ENCODE measurements around the gene QPCTL. TPM values are rescaled to one million over a fixed set of nuclear protein-coding genes. Genes with fewer than 3 reads are reported as not detected.
A peak's percentile ranks its signal among the peaks of the same experiment; 100 is the strongest.

Gene QPCTL
- total RNA-seq, 1 donor from 2014 or later = 9.1 TPM

GRCh38 chr19:45710356-45711130 lies 18.1 kb downstream of the QPCTL start:
- H3K27me3 Mint-ChIP-seq (ENCODE audit: low read depth) = no peaks in the 10 kb centered on the region
- TF ChIP-seq, protein P1, sequence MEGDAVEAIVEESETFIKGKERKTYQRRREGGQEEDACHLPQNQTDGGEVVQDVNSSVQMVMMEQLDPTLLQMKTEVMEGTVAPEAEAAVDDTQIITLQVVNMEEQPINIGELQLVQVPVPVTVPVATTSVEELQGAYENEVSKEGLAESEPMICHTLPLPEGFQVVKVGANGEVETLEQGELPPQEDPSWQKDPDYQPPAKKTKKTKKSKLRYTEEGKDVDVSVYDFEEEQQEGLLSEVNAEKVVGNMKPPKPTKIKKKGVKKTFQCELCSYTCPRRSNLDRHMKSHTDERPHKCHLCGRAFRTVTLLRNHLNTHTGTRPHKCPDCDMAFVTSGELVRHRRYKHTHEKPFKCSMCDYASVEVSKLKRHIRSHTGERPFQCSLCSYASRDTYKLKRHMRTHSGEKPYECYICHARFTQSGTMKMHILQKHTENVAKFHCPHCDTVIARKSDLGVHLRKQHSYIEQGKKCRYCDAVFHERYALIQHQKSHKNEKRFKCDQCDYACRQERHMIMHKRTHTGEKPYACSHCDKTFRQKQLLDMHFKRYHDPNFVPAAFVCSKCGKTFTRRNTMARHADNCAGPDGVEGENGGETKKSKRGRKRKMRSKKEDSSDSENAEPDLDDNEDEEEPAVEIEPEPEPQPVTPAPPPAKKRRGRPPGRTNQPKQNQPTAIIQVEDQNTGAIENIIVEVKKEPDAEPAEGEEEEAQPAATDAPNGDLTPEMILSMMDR (IDR thresholded peaks at IDR 0.05; ENCODE audit: unreplicated experiment) = no peak
- H3K27ac Mint-ChIP-seq = peak overlapping the region; percentile 18
- H3K4me3 Mint-ChIP-seq = no peak overlapping the region
- no peaks in the 10 kb centered on the region for H3K9me3 Mint-ChIP-seq
- H3K4me1 Mint-ChIP-seq = no peaks in the 10 kb centered on the region
- DNase-seq (ENCODE audit: low spot score in 2 of 2, unreplicated experiment in 2 of 2) = no peak
- H3K36me3 Mint-ChIP-seq = peaks cover 14% of the 10 kb centered on the region

DNA sequence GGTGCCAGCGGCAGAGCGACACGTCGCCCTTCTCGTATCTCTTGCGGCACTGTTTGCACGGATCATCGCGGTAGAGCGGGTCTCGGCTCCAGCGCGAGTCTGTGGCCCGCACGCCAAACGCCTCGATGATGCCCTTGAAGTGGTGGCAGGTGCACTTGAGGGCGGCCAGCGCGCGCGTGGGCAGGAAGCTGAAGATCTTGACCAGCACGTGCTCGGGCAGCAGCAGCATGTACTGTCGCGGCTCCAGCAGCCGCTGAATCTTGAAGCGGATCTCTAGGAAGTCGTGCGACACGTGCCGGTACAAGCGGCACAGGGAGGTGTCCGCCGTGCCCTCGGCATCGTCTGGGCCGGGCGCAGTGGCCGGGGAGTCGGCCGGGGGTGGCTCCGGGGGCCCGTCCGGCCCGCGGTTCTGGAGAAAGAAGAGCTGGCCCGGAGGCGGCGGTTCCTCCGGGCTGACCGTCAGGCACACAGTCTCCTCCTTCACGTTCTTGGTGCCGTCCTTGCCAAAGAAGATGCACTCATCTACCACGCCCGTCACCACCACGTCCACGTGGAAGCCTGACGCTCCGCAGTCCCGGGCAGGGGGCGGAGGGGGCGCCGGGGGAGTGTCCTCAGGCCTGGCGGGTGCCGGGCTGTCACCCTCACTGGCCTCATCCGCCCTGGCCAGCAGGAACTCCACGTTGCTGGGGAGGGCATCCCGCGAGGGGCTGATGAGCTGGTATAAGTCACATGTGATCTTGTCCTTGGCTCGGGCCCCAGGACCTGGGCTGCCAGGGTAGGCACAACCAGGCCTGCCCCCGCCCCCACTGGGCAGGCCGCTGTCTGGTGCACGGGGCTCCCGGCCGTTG lies 19.6 kb downstream of the QPCTL start:
- DNase-seq (ENCODE audit: low spot score in 2 of 2, unreplicated experiment in 2 of 2) = no peak
- TF ChIP-seq, protein P1 (IDR thresholded peaks at IDR 0.05; ENCODE audit: unreplicated experiment) = no peak
- Mint-ChIP-seq H3K4me3 (no peak overlapping the region), H3K27ac (no peak overlapping the region), H3K9me3 (no peaks in the 10 kb centered on the region), H3K4me1 (peaks cover 10% of the 10 kb centered on the region), H3K27me3 (ENCODE audit: low read depth) (no peaks in the 10 kb centered on the region), H3K36me3 (peaks cover 14% of the 10 kb centered on the region)

DNA sequence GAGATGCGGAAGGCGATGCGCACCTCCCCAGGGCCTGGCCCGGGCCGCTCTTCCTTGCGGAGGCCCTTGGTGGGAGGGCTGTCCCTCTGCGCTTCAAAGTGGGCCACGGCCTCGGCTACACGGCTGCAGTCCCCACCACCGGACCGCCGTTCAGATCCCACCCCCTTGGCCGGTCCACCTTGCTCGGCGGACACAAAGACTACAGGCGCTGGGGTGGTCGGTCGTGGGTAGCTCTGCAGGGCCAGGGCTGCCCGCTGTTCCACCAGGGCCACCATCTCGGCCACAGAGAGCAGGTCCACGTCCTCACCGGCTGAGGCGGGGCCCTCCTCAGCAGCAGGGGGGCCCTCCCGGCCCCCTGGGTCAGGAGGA lies 20.2 kb downstream of the QPCTL start:
- Mint-ChIP-seq H3K27ac (no peak overlapping the region), H3K4me3 (no peak overlapping the region), H3K4me1 (peaks cover 15% of the 10 kb centered on the region), H3K27me3 (ENCODE audit: low read depth) (no peaks in the 10 kb centered on the region), H3K36me3 (peaks cover 14% of the 10 kb centered on the region), H3K9me3 (no peaks in the 10 kb centered on the region)
- DNase-seq (ENCODE audit: low spot score in 2 of 2, unreplicated experiment in 2 of 2) = no peak
- TF ChIP-seq, protein P1 (IDR thresholded peaks at IDR 0.05; ENCODE audit: unreplicated experiment) = no peak

DNA sequence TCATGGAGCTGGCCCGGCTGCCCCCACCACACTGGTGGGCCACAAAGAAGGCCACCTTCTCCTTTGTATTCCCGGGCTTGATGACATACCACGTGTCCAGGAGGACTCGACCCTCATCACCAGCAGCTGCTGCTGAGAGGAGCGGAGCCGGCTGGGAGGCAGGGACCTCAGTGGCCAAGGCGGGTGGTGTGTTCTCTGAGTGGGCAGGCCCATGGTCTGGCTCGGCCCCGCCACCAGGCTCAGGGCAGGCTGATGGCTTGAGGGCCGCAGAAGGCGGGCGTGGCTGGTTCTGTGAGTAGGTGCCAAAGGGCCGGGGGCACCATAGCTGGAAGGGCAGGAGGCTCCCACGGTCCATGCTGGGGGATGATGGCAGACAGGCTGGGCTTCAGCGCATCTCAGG lies 20.7 kb downstream of the QPCTL start:
- H3K4me3 Mint-ChIP-seq = no peak overlapping the region
- DNase-seq (ENCODE audit: low spot score in 2 of 2, unreplicated experiment in 2 of 2) = no peak
- H3K27ac Mint-ChIP-seq = no peak overlapping the region

DNA sequence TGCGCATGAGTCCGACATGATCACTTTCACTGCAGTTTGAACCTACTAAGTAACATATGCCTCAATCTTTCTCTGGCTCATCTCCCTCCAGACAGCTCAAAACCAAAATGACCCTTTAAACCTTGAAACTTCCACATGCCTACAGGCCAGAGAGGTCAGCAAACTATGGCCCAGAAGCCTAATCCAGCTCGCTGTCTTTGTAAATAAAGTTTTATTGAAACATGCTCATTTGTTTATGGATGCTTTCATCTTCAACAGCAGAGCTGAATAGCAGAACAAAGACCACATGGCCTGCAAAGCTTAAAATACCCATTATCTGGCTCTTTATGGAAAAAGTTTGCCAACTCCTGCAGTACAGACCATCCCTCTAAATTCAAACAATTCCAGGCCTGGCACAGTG lies 22.7 kb downstream of the QPCTL start:
- no peaks in the 10 kb centered on the region for H3K27me3 Mint-ChIP-seq (ENCODE audit: low read depth)
- no peak for DNase-seq (ENCODE audit: low spot score in 2 of 2, unreplicated experiment in 2 of 2)

More for the DNA sequence above, 20.7 kb downstream of the QPCTL start:
- Mint-ChIP-seq H3K4me1 (peaks cover 19% of the 10 kb centered on the region), H3K36me3 (peaks cover 14% of the 10 kb centered on the region), H3K27me3 (ENCODE audit: low read depth) (no peaks in the 10 kb centered on the region), H3K9me3 (no peaks in the 10 kb centered on the region)
- TF ChIP-seq, protein P1 (IDR thresholded peaks at IDR 0.05; ENCODE audit: unreplicated experiment) = no peak

More for the DNA sequence above, 22.7 kb downstream of the QPCTL start:
- TF ChIP-seq, protein P1 (IDR thresholded peaks at IDR 0.05; ENCODE audit: unreplicated experiment) = no peak
- Mint-ChIP-seq H3K9me3 (no peaks in the 10 kb centered on the region), H3K27ac (peak overlapping the region; percentile 5), H3K4me1 (peaks cover 24% of the 10 kb centered on the region), H3K36me3 (peaks cover 18% of the 10 kb centered on the region), H3K4me3 (no peak overlapping the region)

Data from mesothelial cell of epicardium (in vitro differentiated cells).